Iris pigment epithelial cell (primary cell): ENCODE measurements around the gene ARF3.
A peak's percentile ranks its signal among the peaks of the same experiment; 100 is the strongest.

Experiments used
- DNase-seq: peaks from one replicate; pipeline ENCODE4 v3.0.0-alpha.2; 2011; ENCODE audit warnings: low read depth

Gene ARF3

DNA sequence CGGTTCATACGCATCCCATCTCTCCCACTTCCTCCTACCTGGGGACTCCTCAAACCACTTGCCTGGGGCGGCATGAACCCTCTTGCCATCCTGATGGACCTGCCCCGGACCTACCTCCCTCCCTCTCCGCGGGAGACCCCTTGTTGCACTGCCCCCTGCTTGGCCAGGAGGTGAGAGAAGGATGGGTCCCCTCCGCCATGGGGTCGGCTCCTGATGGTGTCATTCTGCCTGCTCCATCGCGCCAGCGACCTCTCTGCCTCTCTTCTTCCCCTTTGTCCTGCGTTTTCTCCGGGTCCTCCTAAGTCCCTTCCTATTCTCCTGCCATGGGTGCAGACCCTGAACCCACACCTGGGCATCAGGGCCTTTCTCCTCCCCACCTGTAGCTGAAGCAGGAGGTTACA lies 24.5 kb upstream of the ARF3 start:
- no peak for DNase-seq

- no peak for DNase-seq
Observed at GRCh38 chr12:48980953-48981756, 23.9 kb upstream of the ARF3 start.

DNA sequence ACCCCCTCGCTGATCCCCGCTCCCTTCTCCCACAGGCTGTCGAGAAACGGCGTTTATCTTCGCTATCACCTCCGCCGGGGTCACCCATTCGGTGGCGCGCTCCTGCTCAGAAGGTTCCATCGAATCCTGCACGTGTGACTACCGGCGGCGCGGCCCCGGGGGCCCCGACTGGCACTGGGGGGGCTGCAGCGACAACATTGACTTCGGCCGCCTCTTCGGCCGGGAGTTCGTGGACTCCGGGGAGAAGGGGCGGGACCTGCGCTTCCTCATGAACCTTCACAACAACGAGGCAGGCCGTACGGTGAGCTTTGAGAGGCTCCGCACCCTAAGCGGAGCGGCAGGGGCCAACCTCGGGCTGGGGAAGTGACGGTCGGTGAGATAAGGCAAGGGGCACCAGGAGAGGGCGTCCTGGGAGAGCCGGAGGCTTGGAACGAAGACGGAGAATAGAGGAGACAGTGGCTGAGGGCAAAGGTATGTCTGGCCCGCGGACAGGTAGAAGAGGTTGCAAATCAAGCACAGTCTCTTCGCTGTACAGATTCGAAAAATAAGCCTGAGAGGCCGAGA lies 23.2 kb upstream of the ARF3 start:
- DNase-seq = no peak

DNA sequence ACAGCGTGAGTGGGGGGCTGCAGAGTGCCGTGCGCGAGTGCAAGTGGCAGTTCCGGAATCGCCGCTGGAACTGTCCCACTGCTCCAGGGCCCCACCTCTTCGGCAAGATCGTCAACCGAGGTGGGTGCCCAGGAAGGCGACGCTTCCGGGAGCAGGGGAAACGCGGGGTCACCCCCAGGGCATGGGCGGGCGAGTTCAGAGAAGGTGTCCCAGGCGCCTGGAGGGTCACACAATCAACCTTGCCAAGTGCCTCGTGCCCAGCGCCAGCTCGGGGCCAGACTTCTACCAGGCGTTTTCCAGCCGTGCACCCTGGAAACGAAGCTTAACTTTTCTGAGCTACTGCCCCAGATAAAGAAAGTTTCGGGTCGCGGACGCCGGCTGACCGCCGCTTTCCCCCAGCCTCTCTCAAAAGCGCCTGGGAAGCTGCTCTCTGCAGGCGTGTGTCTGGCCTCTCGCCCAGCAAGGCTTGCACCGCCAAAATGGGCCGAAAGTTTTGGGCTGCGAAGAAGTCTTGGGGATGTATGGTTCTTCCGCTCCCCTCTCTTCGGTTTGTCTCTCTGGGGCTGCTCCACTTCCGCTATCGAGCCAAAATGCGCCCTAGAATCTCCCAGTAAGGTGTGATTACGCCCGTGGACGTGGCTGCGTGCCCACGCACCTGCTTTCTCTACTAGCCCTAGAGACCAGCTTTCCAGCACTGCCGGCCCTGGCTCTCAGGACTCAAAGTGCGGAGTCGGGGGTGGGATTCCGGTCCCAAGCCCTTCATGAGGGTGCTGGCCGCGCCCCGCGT lies 22.5 kb upstream of the ARF3 start:
- no peak for DNase-seq

DNA sequence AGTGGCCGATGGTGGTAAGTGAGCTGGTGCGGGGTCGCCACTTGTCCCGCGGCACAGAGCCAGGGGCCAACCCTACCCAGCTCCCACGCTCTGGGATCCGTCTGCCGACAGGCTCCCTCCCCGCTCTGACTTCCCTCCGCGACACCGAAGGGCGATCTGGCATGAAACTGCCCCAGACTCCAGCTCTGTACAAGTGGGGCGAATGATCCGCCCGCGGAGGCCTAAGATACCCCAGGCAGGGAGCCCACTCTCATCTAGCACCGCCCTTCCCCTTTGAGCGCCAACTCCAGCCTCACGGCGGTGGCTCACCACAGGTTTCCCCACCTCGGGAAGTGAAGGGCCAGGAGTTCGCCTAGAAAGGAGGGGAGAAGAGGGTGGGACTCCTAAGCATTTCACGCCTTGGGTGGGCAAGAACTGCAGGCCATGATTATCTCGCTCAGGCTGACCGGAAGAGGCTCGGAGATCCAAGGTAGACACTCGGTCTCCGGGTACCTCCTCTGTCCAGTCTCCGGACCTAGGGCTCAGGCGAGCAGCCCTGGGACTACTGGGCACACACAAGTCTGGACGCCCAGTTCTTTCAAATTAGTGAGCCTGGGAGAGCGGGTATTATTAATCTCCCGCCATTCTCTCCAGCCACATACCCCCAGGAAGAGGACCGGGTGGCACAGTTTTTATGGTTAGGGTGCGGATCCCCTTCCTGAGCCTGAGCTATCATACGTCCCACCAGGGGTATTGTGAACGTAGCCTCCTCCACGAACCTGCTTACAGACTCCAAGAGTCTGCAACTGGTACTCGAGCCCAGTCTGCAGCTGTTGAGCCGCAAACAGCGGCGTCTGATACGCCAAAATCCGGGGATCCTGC lies 21.7 kb upstream of the ARF3 start:
- DNase-seq = no peak

GRCh38 chr12:48978291-48978740 lies 21.0 kb upstream of the ARF3 start, which contains the start of gene WNT1:
WNT1 (plus strand) TSS chr12:48978322; CDS start chr12:48978651, 329 bp downstream.
- no peak for DNase-seq

- DNase-seq = no peak
Observed at GRCh38 chr12:48977290-48978281, 20.3 kb upstream of the ARF3 start.

- DNase-seq = peak; percentile 56
Observed at GRCh38 chr12:48973941-48974673, 16.8 kb upstream of the ARF3 start.

GRCh38 chr12:48973531-48973930 lies 16.2 kb upstream of the ARF3 start:
- no peak for DNase-seq

DNA sequence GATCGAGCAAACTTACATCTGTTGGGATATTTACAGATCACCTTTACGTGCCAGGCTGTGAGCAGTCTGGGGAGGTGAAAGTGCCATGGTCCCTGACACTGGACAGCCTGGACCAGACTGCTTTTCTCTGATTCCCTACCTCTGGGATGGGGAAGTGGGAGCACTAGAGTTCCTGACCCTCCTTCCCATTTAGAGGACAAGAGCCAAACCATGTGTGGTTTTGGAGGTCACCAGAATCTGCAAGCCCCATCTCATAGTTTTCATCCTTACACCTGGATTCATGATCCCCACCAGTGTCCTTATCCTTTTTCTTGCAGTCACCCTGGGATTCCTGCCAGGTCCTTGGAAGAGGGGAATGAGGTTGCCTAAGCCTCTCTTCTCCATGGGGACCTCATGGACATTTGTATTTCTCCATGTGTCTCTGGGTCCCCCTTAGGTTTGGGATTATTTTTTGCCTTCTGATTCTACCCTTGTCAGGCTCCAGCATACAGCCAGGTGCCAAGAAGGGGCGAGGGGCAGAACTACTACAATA lies 15.7 kb upstream of the ARF3 start:
- no peak for DNase-seq

DNA sequence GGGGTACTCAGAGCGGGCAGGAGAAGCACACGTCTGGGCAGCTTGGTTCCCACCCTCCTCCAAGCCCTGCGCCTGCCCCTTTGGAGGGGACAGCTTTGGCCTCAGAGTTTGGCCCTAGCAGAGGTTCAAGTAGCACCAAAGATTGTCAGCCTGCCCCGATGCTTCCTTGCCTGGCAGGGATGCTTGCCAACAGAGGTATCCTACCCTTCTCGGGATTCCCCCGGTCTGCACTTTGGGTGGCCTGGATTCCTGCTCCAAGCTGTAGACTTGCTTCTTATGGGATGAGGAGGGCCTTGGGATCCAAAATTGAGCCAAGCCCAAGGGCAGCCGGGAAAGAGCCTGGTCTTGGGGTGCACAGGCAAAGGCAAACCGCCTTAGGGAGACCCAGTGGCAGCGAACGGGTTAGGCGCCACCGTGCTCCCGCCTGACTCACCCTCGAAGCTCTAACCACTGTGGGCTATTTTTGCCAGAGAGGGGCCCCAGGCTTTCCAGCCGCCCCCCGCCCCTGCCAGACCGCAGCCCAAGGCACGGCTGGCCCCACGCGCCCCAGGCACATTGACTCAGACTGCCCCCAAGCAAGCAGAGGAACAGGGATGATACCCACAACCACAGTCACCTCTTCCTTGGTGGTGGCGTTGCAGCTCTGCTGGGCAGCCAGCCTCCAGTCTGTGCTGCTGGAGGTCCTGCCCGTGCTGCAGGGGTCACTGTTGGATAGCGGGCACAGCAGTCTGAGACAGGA lies 15.1 kb upstream of the ARF3 start:
- DNase-seq = no peak

GRCh38 chr12:48970702-48971334 lies 13.5 kb upstream of the ARF3 start:
- no peak for DNase-seq

- DNase-seq = no peak
Observed at GRCh38 chr12:48969833-48970701, 12.8 kb upstream of the ARF3 start.

DNA sequence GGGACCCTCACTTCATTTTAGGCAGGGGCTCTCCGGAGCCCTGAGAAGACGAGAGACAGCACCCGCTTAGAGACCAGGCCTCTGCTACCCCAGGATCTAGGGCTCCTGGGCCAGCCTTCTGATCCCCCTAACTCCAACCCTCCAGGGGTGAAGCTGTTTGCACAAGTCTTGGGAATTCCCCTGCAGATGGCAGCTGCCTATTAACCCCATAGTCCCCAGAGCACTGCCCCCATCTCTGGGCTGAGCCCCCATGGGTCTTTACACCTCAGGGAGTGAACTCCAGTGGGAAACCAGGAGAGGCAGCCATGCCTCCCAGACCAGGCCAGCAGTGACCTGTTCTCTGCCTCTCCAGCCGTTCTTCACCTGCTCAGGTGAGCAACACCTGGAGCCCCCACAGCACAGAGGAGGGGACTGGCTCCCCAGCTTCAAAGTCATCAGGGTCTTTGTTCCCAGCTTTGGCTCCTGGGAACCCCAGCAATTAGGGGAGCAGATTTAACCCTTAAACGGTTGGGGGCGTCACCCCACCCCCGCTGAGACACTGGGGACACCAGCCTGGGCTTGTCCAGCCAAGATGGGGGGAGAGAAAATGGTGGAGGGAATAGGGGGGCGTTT lies 12.0 kb upstream of the ARF3 start:
- DNase-seq = no peak

DNA sequence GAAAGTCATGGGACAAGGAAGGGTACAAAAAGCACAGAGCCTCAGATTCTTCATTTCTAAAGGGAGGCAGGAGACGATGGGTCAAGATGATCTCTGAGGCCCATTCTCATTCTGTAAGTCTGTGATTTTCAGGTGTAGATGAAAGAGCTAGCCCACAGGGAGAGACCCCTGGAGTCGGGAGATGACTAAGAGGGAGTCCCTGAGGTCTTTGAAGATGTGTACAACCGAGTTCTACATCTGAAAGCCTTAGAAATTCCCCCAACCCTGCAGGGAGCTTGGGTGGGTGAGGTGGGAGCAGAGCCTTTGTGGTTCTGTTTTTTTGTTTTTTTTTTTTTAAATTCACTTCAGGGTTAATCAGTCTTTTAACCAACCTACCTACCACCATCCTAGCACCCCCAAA lies 11.2 kb upstream of the ARF3 start:
- DNase-seq = no peak

DNA sequence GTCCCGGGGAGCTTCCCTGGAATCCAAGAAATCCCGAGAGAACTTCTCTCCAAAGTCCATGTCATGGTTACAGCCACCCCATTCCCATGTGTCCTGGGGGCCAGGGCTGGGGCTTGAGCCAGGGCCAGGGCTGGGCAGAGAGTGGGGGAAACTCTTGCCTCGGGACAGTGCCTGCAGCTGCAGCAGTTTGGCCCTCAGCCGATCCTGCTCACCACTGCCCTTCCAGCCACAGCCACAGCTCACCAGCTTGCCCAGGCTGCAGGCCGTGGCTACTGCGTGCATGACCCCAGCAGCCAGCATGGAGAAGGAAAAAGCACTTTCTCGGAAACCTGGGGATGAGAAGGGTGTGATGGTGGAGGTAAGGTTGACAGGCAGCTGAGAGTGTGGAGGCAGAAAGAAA lies 10.7 kb upstream of the ARF3 start:
- DNase-seq = no peak
